ENCODE measurements around the gene MUC2.

MUC2 gene

DNA sequence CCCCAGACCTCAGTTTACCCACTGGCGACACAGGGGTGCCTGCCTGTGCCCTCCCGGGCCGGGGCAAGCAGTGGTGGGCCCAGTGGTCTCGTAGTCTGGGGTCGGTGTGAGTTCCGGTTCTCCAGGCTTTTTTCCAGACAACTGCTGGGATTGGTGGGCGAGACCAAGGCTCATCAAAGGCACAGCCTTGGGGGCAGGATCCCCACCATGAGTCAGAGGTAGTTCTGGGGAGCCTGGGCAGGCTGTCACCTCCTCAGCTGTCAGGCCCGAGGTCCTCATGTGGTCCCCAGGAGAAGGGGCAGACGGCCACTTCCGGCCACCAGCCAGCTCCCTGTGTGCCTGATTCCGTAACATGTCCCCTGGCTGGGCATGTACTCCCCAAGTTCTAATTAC, 827 bp upstream of the MUC2 start:
- DNase-seq: no peak

DNA sequence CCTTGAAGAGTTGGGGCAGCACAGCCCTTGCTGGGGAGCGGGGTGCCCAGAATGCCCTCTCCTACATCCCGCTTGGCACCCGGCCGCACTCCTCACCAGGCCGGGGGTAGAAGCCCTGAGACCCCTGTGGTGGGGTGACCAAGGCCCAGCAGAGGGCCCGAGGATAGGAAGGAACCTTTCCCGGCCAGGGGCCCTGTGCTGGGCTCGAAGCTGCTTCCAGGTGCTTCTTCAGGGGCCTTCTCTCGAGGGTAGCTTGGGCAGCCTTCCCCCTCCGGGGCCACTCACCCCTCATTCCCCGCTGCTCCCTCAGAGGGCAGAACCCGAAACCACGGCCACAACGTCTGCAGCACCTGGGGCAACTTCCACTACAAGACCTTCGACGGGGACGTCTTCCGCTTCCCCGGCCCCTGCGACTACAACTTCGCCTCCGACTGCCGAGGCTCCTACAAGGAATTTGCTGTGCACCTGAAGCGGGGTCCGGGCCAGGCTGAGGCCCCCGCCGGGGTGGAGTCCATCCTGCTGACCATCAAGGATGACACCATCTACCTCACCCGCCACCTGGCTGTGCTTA, 752 bp downstream of the MUC2 start:
- DNase-seq: no peak

DNA sequence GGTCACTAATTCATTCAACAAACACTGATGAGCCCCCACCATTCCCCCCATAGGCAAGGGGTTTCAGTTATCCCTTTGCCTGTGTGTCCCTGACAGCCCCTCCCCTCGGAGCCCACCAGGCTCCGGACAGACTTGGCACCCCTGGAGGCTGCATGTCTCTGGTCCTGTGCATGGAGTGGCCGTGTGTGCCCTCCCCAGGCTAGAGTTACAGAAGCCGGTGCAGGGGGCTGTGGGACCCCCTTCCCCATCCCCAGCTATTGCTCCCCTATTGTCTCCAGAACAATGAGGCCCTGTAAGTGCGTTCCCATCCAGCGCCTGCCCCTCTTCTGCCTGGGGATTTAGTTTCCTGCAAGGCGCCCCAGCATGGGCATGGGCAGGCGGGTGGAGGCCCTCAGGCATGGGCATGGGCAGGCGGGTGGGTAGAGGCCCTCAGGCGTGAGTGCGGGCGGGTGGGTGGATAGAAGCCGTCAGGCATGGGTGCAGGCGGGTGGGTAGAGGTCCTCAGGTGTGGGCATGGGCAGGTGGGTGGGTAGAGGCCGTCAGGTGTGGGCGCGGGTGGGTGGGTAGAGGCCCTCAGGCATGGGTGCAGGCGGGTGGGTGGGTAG, 1.5 kb downstream of the MUC2 start:
- no peak for DNase-seq

DNA sequence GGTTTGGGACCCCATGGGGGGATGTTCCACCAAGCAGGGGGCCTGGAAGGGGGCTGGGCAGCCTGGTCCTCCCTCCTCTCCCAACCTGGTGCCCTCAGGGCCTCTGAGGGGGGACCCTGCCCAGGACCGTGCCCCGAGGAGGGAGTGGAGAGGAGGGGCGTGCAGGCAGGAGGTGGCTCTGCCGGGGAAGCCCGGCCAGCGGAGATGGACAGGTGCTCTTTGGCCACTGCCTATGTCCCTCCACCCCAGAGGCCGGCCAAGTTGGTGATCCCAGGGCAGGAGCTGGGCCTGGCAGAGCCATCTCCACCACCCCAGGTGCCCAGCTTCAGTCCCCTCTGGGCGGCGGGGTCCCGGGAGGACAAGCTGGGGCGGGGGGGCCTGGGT, 2.4 kb downstream of the MUC2 start:
- DNase-seq: no peak

DNA sequence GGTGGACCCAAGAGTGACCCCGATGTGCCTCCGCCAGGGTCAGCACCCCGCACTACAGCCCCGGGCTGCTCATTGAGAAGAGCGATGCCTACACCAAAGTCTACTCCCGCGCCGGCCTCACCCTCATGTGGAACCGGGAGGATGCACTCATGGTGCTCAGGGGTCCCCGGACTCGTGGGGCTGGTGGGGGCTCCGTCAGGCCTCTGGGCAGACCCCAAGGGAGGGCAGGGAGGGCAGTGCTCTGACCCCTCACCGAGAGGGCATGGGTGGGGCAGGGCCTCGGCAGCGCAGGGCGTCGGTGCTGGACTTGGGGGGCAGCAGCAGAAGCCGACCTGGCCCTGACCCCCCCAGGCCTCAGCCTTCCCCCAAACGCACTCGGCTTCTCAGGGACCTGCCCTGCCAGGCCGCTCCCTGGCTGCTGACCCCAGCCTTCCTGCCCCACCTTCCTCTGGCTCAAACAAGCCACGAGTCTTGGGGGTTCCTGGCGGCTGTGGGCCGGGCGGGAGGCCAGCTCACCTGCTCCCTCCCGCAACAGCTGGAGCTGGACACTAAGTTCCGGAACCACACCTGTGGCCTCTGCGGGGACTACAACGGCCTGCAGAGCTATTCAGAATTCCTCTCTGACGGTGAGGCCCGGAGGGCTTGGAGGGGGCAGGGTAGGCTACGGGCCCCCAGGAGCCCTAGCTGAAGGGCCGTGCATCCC, 2.9 kb downstream of the MUC2 start:
- no peak for DNase-seq

DNA sequence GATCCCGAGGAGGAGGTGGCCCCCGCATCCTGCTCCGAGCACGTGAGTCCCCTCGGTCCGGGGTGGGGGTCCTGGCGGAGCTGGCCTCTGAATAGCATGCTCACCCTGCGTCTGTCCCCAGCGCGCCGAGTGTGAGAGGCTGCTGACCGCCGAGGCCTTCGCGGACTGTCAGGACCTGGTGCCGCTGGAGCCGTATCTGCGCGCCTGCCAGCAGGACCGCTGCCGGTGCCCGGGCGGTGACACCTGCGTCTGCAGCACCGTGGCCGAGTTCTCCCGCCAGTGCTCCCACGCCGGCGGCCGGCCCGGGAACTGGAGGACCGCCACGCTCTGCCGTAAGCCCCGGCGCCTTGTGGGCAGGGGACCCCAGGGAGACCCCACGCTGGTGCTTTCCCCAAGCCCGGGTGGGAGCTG, 3.5 kb downstream of the MUC2 start:
- DNase-seq: no peak

DNA sequence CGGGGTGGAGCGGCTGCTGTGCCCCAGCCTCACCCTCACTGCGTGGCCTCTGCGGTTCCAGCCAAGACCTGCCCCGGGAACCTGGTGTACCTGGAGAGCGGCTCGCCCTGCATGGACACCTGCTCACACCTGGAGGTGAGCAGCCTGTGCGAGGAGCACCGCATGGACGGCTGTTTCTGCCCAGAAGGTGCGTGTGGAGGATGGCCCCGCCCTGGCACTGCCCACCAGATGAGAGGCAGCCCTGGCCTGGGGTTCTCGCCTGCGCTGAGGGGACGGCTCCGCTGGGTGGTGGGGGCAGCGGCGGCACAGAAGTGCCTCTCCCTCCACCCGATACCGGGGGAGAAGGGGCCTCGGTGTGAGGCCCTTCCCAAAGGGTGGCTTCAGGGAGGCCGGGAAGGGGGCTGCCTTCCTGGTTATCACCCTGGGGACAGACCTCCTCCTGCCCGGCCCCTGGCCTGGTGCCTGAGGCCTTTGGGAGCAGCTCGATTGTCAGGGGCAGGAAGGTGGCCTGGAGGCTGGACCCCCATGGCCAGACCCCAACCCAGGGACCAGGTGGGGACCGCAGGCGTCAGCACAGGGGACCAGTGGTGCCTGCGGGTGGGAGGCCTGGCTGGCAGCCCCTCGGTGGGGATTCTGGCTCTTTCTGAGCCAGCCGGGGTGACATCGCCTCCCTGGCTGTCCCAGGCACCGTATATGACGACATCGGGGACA, 7.1 kb downstream of the MUC2 start:
- DNase-seq: no peak

DNA sequence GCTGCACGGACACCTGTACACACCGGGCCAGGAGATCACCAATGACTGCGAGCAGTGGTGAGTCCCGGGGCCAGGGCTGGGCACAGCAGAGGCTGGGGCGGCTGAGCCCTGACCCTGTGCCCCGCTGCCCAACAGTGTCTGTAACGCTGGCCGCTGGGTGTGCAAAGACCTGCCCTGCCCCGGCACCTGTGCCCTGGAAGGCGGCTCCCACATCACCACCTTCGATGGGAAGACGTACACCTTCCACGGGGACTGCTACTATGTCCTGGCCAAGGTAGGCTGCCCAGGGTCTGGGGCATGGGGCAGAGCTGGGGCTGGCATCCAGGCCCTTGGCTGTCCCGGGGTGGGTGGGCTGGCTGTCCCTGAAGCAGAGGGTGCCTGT, 7.7 kb downstream of the MUC2 start:
- no peak for DNase-seq

DNA sequence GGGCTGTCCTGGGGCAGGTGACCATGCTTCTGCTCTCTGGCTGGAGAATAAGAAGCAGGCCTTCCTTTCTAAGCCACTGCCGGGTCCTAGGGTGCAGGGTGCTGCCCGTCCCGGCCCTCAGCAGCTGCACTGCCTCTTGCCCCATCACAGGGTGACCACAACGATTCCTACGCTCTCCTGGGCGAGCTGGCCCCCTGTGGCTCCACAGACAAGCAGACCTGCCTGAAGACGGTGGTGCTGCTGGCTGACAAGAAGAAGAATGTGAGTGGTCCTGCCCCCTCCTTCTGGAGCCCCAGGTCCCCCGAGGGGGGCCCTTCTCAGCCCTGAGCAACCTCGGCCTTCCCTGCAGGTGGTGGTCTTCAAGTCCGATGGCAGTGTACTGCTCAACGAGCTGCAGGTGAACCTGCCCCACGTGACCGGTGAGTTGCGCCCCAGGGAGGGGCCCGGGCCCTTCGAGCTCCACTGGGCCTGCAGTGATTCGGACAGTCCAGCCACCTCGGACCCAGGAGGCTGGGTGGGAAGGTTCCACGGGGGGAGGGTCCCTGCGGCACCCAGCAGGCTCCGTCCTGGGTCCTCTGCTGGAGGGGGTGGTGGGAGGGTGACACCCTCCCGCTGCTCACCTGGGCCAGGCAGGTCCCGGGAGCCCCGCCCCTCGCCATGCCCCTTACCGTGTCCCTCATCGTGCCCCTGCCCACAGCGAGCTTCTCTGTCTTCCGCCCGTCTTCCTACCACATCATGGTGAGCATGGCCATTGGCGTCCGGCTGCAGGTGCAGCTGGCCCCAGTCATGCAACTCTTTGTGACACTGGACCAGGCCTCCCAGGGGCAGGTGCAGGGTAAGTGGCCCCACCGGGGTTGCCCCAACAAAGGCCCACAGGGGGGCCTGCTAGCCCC, 8.3 kb downstream of the MUC2 start:
- DNase-seq: no peak

DNA sequence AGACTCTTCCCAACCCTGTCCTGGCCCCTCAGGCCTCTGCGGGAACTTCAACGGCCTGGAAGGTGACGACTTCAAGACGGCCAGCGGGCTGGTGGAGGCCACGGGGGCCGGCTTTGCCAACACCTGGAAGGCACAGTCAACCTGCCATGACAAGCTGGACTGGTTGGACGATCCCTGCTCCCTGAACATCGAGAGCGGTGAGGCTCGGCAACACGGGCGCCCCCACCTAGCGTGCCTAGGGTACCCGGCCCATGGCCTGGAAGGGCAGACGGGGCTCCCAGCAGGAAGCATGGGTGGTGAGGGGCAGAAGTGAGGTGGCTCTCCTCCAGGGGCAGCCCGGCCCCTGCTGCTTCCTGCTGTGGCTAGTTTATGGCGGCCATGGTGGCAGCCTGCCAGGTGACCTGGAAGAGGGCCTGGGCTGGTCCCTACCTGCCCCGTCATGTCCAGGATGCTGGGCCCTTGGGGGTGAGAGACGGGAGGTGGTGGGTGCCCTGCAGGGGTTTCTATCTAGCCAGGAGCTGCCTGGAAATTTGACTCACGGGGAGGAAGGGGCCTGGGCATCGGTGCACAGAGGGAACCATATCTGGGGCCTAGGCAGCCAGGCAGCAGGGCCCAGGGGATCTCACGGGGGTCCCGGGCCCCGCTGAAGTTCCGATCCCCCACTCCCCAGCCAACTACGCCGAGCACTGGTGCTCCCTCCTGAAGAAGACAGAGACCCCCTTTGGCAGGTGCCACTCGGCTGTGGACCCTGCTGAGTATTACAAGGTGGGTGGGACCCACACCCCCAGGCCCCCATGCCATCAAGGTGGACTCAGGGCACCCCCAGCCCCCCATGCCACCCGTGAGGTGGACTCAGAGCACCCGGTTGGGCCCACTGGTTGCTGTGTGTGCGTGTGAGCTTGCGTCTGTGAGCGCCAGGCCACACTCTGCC, 9.2 kb downstream of the MUC2 start:
- no peak for DNase-seq

DNA sequence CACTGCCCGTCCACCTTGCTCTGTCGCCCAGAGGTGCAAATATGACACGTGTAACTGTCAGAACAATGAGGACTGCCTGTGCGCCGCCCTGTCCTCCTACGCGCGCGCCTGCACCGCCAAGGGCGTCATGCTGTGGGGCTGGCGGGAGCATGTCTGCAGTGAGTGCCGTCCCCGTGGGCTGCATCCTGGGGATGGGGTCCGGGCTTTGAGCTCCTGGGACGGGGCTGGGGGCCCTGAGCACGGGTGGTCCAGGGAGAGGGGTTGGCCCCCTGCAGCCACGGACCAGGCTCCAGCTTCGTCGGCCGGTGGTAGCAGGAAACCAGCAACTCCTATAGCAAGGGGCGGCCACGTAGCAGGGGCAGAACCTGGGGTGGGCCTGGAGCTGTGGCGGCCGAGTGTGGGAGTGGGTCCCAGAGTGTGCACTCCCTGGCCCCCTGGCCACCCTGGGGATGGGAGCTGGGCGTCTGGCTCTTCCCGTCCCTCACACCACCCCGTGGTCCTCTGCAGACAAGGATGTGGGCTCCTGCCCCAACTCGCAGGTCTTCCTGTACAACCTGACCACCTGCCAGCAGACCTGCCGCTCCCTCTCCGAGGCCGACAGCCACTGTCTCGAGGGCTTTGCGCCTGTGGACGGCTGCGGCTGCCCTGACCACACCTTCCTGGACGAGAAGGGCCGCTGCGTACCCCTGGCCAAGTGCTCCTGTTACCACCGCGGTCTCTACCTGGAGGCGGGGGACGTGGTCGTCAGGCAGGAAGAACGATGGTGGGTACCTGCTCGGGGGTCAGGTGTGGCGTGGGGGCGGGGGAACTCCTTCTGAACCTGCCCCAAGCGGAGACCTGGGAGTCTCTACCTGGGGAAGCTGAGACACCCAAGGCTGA, 10.1 kb downstream of the MUC2 start:
- no peak for DNase-seq

DNA sequence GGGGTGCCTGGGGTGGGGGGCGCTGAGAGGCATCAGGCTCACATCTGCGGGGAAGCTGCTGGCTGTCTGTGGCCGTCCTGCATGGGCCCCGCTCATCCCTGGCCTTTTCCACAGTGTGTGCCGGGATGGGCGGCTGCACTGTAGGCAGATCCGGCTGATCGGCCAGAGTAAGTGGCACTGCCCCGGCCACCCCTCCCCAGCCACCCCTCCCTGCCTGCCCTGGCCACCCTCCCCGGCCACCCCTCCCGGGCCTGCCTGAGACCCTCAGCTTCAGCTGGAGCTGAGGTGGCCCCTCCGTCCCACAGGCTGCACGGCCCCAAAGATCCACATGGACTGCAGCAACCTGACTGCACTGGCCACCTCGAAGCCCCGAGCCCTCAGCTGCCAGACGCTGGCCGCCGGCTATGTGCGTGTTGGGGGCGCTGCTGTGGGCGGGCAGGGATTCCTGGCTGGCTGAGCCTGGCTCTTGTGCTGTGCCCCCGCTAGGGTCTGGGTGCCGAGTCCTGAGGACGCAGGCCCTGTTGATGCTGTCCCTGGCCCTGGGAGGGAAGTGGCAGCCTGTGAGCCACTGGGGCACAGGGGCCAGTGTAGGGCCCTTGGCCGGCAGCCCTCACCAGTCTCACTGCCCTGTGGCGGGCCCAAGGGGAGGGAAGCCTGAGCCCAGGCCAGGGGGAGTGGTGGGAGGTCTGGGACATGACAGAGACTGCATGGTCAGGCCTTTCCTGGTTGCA, 10.9 kb downstream of the MUC2 start:
- DNase-seq: no peak

DNA sequence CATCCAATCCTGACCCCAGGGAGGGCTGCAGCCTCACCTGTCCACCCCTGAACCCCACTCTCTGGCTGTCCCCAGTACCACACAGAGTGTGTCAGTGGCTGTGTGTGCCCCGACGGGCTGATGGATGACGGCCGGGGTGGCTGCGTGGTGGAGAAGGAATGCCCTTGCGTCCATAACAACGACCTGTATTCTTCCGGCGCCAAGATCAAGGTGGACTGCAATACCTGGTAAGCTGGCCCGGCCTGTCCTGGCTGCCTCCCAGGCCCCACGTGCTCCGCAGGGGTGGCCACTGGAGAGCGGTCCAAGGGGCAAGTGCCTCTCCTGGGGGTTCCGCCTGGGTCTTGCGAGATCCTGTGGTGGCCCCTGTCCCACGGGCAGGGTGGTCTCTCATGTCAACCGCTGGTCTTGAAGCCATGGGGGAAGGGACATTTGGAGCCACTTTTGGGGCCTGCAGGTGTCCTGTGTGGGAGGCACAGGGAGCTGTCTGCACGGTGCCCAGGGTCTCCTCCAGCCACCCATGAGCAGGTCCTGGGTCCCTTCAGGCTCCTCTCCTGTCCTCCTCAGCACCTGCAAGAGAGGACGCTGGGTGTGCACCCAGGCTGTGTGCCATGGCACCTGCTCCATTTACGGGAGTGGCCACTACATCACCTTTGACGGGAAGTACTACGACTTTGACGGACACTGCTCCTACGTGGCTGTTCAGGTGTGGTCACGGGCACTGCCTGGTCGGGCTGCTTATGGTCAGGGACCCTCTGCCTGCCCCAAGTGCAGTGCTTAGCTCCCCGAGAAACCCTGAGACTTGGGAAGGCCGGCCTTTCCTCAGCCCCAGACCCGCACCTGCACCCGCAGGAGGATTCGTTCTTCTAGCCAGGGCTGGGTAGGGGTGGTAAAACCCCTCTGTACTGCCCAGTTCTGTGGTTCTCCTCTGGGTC, 11.8 kb downstream of the MUC2 start:
- no peak for DNase-seq

DNA sequence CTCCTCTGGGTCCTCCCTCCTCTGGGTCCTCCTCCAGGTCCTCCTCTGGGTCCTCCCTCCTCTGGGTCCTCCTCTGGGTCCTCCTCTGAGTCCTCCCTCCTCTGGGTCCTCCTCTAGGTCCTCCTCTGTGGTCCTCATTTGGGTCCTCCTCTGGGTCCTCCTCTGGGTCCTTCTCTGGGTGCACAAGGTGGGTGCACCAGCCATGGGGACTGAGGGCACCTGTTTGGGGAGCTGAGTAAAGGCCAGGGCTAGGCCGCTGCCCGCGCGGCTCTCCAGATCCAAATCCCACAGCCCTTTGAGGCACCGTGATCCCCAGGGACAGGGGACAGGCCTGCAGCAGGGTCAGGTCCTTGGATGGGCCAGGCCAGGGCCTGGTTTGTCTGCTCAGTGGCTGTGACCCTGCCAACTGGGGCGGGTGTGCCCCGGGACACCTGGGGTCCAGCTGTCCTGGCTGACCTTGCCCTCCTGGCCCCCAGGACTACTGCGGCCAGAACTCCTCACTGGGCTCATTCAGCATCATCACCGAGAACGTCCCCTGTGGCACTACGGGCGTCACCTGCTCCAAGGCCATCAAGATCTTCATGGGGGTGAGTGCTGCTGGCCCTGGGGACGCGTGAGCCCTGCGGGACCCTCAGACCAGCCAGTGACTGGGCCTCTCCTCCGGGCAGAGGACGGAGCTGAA, 12.7 kb downstream of the MUC2 start:
- DNase-seq: no peak

DNA sequence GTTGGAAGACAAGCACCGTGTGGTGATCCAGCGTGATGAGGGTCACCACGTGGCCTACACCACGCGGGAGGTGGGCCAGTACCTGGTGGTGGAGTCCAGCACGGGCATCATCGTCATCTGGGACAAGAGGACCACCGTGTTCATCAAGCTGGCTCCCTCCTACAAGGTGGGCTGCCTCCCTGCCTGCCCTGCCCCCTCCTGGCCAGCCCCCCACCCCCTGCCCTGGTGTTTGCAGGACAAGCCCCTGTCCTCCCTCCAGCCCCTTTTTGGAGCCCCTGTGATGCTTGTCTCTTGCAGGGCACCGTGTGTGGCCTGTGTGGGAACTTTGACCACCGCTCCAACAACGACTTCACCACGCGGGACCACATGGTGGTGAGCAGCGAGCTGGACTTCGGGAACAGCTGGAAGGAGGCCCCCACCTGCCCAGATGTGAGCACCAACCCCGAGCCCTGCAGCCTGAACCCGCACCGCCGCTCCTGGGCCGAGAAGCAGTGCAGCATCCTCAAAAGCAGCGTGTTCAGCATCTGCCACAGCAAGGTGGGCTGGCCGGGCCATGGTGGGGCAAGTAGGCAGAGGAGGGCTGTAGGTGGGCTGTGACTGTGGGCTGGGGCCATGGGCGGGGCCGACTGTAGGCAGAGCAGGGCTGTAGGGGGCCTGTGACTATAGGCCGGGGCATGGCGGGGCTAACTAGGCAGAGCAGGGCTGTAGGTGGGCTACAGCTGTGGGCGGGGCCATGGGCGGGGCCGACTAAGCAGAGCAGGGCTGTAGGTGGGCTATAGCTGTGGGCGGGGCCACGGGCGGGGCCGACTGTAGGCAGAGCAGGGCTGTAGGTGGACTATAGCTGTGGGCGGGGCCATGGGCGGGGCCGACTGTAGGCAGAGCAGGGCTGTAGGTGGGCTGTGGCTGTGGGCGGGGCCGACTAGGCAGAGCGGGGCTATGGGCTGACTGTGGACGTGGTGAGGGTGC, 13.6 kb downstream of the MUC2 start:
- no peak for DNase-seq

DNA sequence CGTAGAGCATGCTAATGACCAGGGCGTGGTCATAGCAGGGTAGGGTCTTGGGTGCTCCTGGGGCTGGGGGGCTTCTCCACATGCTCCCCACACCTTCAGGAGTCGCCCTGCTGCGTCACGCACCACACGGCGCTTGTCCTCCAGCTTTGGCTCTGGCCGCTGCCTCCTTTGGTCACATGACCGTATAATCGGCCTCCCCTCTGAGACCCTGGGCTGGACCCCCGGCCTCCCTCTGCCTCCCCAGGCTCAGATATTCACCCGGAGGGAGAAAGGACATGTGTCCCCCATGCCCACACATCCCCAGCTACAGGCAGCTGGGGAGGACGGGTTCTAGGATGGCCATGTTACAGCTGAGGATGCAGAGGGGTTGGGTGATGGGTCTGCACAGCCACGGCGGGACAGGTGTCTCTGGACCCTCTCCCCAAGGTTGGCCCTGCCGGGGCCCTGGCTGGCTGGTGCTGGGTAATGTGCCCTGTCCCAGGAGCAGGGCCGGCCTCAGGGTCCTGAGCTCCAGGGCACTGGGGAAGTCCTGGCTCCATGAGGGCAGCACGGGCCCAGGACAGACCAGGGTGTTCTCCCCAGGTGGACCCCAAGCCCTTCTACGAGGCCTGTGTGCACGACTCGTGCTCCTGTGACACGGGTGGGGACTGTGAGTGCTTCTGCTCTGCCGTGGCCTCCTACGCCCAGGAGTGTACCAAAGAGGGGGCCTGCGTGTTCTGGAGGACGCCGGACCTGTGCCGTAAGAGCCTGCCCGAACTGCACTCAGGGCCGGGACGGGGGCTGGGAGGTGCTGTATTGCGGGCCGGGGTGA, 14.5 kb downstream of the MUC2 start:
- no peak for DNase-seq

Measured in stimulated activated naive CD4-positive, alpha-beta T cell treated with Interleukin-2 at 50 U/mL for 16 hours (primary cell).